D721Med (cell line): Measurements from ENCODE around the gene RBBP6.

Experiments
- DNase-seq: peaks from one replicate; pipeline ENCODE4 v3.0.0; 2011; ENCODE audit warnings: low spot score; ENCODE audit not compliant: insufficient read length
- FAIRE-seq: peaks from 2 replicates; lab custom pipeline; 2011; peaks lifted over from hg19 to GRCh38; lab: Jason Lieb, UNC
- TF ChIP-seq, protein P1 (sequence below): IDR thresholded peaks from 2 replicates; pipeline ENCODE4 v1.5.1; 2012; ENCODE audit warnings: mild to moderate bottlenecking, control low read depth; ENCODE audit not compliant: insufficient read depth; ENCODE audit errors: missing control alignments

RBBP6 gene

DNA sequence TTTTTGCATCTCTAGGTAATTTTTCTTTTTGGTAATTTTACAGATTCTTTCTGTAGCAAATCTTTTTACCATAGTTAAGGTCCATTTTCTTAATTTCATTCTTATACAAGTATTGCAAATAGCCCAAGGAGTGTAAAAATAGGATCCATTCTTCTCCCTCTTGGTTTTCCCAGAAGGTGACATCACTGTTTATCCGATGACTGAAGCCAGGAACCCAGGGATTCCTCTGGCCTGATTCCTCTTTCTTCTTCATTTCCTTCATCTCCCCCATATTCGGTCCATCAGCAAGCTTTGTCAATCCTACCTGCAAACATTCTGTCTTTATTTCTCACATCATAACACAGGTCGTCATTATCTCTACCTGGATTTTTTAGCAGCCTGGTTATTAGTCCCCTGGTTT lies 5.3 kb downstream of the RBBP6 start:
- DNase-seq (no peak), FAIRE-seq (no peak)
- TF ChIP-seq, protein P1, sequence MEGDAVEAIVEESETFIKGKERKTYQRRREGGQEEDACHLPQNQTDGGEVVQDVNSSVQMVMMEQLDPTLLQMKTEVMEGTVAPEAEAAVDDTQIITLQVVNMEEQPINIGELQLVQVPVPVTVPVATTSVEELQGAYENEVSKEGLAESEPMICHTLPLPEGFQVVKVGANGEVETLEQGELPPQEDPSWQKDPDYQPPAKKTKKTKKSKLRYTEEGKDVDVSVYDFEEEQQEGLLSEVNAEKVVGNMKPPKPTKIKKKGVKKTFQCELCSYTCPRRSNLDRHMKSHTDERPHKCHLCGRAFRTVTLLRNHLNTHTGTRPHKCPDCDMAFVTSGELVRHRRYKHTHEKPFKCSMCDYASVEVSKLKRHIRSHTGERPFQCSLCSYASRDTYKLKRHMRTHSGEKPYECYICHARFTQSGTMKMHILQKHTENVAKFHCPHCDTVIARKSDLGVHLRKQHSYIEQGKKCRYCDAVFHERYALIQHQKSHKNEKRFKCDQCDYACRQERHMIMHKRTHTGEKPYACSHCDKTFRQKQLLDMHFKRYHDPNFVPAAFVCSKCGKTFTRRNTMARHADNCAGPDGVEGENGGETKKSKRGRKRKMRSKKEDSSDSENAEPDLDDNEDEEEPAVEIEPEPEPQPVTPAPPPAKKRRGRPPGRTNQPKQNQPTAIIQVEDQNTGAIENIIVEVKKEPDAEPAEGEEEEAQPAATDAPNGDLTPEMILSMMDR: no peak

DNA sequence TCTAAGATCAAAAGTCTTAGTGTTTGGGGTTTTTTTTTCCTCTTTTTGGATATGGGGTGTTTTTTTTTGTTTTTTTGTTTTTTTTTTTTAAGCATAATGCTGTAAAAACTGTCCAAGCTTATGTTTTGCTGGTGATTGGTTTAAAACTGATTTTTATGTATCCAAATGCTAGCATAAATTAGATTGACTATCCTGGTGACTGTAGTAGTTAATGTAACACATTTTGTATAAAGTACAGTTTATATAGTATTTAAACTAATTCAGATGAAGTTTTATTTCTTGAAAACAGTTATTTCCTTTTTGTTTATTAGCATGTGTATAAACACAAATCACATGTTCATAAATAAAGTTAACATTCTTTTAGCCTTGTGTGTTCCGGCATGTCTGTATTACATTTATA lies 10.9 kb downstream of the RBBP6 start:
- DNase-seq: no peak
- TF ChIP-seq, protein P1: no peak
- no peak for FAIRE-seq

GRCh38 chr16:24552705-24553246 lies 13.4 kb downstream of the RBBP6 start:
- FAIRE-seq (no peak), DNase-seq (no peak)
- TF ChIP-seq, protein P1: no peak

- FAIRE-seq (no peak), DNase-seq (no peak)
- TF ChIP-seq, protein P1: no peak
Measured at GRCh38 chr16:24553983-24554382, 14.6 kb downstream of the RBBP6 start.

GRCh38 chr16:24555346-24555872 lies 16.0 kb downstream of the RBBP6 start:
- no peak for FAIRE-seq
- DNase-seq: no peak
- TF ChIP-seq, protein P1: no peak

- TF ChIP-seq, protein P1: no peak
- FAIRE-seq: no peak
Measured at GRCh38 chr16:24562811-24563210, 23.4 kb downstream of the RBBP6 start.

DNA sequence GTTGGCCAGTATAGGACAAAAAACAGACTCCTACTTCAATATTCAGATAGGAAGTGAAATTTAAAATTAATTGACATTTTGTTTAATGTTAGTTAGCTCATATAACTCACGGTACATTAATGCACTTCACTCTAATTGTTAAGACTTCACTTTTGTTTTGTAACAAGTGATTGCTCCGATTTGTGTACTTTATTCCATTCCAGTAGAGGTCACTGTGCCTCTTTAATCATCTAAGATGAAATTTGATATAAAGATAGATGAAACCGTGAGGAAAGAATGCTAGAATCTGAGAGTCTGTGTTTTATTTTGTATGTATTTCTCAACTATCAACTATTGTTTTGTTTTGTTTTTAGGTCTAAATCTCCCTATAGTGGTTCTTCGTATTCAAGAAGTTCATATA lies 29.0 kb downstream of the RBBP6 start:
- FAIRE-seq (no peak), DNase-seq (no peak)
- TF ChIP-seq, protein P1: no peak

More at GRCh38 chr16:24562811-24563210, 23.4 kb downstream of the RBBP6 start:
- no peak for DNase-seq
